Prostate gland (tissue), 2 donors: ENCODE results near the gene ELOVL5. TPM values are rescaled to one million over a fixed set of nuclear protein-coding genes. Genes with fewer than 3 reads are reported as not detected.

Experiments
- DNase-seq: peaks from one replicate; pipeline ENCODE4 v3.0.0-alpha.2; 2019; ENCODE audit warnings: low spot score
- H3K27ac ChIP-seq, 2 donors: fragments of 200-600 bp; sonication (generic); 2 replicates each; pipeline ENCODE4 v1.5.1; 2017 to 2019
- H3K27me3 ChIP-seq: fragments of 200-600 bp; sonication (generic); replicated peaks from 2 replicates; pipeline ENCODE4 v1.5.1; 2019; ENCODE audit not compliant: insufficient read depth
- H3K36me3 ChIP-seq, 2 donors: fragments of 200-600 bp; sonication (generic); 1 replicate in 1 of 2; 2 replicates in 1 of 2; pipeline versions ENCODE4 v1.5.1 to v1.8.1; 2017 to 2019
- H3K4me1 ChIP-seq: fragments of 200-600 bp; sonication (generic); replicated peaks from 2 replicates; pipeline ENCODE4 v1.5.1; 2019
- H3K4me3 ChIP-seq, 2 donors: fragments of 200-600 bp; sonication (generic); 2 replicates each; pipeline ENCODE4 v1.5.1; 2017 to 2019
- H3K9me3 ChIP-seq: fragments of 200-600 bp; sonication (generic); 2 replicates; pipeline ENCODE4 v1.5.1; 2017
- POLR2A ChIP-seq: fragments of 450-650 bp; IDR thresholded peaks from one replicate; pipeline ENCODE4 v1.6.1; 2016; ENCODE audit warnings: antibody characterized with exemption, mild to moderate bottlenecking
- POLR2AphosphoS5 ChIP-seq: sonication (generic); formaldehyde crosslinking; IDR thresholded peaks from one replicate; pipeline ENCODE4 v1.6.1; 2017; ENCODE audit warnings: antibody characterized with exemption
- WGBS: methylation state at CpG from one replicate; pipeline ENCODE4 v1.1.5; 2018; 5-methylcytosine and 5-hydroxymethylcytosine counted together
- intact Hi-C: fragments of 100-400 bp; cut with DNase I; formaldehyde crosslinking; loops from one replicate; pipeline ENCODE4 v1.14.2; 2022
- total RNA-seq, 2 donors: library from RNA; depleted of rRNA; stranded (reverse); fragments of >200 nt; gene quantifications; one replicate each; pipeline ENCODE4 v1.1.0, GENCODE V29; 2016
- TF ChIP-seq, protein P1 (sequence below), 4 experiments: fragments of 200-600 bp in 2 of 4; fragments of 450-650 bp in 2 of 4; sonication (generic) in 2 of 4; IDR thresholded peaks; 1 replicate in 3 of 4; 2 replicates in 1 of 4; pipeline ENCODE4 v1.5.1; 2016 to 2019; ENCODE audit warnings: antibody characterized with exemption in 4 of 4, mild to moderate bottlenecking in 2 of 4, moderate library complexity in 2 of 4

Gene ELOVL5
- total RNA-seq, 2 donors from 2014 or later, result 193 to 353 TPM

DNA sequence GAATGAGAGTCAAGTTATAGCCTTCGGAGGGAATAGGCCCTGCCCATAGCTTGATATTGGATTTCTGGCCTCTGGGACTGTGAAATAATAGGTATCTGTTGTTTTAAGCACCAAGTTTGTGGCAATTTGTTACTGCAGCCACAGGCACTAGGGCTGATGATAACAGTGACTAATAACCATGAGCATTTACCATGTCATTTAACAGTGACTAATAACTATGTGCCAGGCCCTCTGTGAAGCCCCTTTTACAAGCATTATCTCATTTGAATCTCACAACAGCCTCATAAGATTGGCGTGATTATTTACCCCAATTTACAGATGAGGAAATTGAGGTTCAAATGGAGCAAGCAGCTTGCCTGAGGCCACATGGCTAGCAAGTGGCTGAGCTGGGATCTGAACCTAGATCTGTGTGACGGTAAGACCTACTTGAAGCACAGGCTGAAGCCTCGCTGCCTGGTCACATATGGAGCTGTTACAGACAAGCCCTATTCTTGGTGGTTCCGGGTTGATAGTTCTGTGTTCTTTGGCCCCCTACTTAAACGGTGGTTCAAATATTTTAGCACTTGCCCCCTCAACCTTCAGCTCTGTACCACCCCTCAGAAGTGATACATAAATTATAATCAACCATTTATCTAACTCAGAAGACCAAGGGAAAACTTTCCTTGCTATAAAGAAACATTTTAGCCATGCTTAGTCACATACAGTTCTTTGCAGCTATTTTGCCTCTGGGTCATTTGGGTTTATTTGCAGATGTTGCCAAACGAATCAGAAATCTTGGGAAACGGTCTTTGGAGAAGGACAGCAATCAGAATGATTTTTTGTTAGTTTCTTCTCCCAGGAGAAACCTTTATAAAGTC lies 98.3 kb downstream of the ELOVL5 start:
- WGBS, result 56% methylated on average over 8 of the region's 8 CpGs
- no peaks in the 10 kb centered on the region for H3K36me3 ChIP-seq
- H3K27ac ChIP-seq, result no peak overlapping the region
- no peaks in the 10 kb centered on the region for H3K27me3 ChIP-seq
- no peaks in the 10 kb centered on the region for H3K9me3 ChIP-seq
- intact Hi-C loops, result no loop called here
- DNase-seq, result no peak
- TF ChIP-seq POLR2AphosphoS5 (peak; percentile 6), POLR2A (no peak)
- TF ChIP-seq, protein P1, sequence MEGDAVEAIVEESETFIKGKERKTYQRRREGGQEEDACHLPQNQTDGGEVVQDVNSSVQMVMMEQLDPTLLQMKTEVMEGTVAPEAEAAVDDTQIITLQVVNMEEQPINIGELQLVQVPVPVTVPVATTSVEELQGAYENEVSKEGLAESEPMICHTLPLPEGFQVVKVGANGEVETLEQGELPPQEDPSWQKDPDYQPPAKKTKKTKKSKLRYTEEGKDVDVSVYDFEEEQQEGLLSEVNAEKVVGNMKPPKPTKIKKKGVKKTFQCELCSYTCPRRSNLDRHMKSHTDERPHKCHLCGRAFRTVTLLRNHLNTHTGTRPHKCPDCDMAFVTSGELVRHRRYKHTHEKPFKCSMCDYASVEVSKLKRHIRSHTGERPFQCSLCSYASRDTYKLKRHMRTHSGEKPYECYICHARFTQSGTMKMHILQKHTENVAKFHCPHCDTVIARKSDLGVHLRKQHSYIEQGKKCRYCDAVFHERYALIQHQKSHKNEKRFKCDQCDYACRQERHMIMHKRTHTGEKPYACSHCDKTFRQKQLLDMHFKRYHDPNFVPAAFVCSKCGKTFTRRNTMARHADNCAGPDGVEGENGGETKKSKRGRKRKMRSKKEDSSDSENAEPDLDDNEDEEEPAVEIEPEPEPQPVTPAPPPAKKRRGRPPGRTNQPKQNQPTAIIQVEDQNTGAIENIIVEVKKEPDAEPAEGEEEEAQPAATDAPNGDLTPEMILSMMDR (IDR thresholded peaks at IDR 0.05), result no peak
- H3K4me1 ChIP-seq, result no peaks in the 10 kb centered on the region
- H3K4me3 ChIP-seq, result no peak overlapping the region

DNA sequence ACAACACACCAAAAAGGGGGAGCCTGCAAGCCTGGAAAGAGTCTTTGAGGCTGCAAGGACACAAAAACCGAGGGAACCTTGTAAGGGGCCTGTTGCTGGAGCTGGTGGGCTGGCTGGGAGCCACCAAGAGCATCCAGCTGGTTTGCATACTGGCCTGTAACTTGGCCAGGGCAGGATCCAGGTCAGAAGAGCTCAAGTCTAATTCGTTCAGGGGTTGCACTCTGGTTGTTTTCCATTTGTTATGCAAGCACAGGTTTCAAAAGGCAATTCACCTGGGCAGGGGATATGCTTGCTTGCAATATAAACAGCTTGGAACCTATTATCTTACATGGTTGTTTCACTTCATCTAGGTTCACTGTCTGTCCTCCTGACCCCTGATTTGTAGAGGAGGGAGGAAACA lies 101.8 kb downstream of the ELOVL5 start:
- no peaks in the 10 kb centered on the region for H3K4me1 ChIP-seq
- H3K27ac ChIP-seq, result no peak overlapping the region
- no peak for DNase-seq
- no peak for TF ChIP-seq POLR2A
- no peak for TF ChIP-seq POLR2AphosphoS5
- TF ChIP-seq, protein P1 (IDR thresholded peaks at IDR 0.05), result no peak
- no peaks in the 10 kb centered on the region for H3K36me3 ChIP-seq
- no peak overlapping the region for H3K4me3 ChIP-seq
- 50% methylated on average over 2 of the region's 2 CpGs for WGBS
- intact Hi-C loops, result no loop called here
- no peaks in the 10 kb centered on the region for H3K9me3 ChIP-seq
- H3K27me3 ChIP-seq, result no peaks in the 10 kb centered on the region

DNA sequence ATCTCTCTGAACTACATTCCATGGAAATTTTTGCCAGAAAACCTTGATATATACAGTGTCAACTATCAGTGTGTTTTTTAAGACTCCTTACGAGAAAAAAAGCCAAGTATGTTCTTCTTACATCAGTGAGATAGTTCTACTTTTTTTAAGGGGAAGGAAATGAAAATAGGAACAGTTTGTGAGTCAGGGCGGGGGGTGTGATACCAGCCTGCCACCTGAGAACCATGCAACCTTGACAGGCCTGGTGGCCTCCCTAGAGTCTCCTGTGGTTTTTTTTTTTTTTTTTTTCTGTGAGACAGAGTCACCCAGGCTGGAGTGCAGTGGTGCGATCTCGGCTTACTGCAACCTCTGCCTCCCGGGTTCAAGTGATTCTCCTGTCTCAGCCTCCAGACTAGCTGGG lies 103.8 kb downstream of the ELOVL5 start:
- no peak for DNase-seq
- Histone ChIP-seq H3K9me3 (no peaks in the 10 kb centered on the region), H3K27me3 (no peaks in the 10 kb centered on the region), H3K4me1 (no peaks in the 10 kb centered on the region), H3K36me3 (no peaks in the 10 kb centered on the region), H3K27ac (no peak overlapping the region), H3K4me3 (no peak overlapping the region)
- TF ChIP-seq POLR2AphosphoS5, result no peak
- intact Hi-C loops, result no loop called here
- WGBS, result 84% methylated on average over 5 of the region's 5 CpGs

DNA sequence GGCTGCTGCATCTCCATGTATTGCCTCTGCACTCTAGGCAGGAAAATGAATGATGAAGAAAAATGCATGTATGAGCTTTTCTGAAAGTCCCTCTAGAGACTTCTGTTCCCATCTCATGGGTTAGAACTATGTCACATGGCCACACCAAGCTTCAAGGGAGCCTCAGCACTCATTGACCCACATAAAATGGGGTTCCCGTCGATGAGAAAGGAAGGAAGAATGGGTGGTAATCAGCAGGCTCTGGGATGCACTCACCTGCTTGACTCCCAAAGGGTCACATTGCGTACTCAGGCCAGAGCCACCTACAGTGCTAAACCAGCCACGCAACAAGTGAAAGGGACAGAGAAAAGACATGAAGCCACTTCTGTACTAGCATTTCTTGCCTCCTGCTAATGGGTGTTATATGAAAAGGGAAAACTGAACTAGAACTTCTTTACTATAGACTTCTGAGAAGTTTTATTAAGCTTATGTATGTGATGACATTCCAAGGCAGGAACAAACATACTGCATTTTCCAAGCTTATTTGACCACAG lies 104.3 kb downstream of the ELOVL5 start:
- TF ChIP-seq, protein P1 (IDR thresholded peaks at IDR 0.05), result no peak
- TF ChIP-seq POLR2A, result no peak
- TF ChIP-seq POLR2AphosphoS5, result no peak
- no peak for DNase-seq
- H3K9me3 ChIP-seq, result no peaks in the 10 kb centered on the region
- no peak overlapping the region for H3K27ac ChIP-seq
- H3K27me3 ChIP-seq, result no peaks in the 10 kb centered on the region
- no peaks in the 10 kb centered on the region for H3K4me1 ChIP-seq
- WGBS, result 96% methylated on average over 4 of the region's 4 CpGs
- H3K4me3 ChIP-seq, result no peak overlapping the region
- H3K36me3 ChIP-seq, result no peaks in the 10 kb centered on the region
- intact Hi-C loops, result no loop called here

DNA sequence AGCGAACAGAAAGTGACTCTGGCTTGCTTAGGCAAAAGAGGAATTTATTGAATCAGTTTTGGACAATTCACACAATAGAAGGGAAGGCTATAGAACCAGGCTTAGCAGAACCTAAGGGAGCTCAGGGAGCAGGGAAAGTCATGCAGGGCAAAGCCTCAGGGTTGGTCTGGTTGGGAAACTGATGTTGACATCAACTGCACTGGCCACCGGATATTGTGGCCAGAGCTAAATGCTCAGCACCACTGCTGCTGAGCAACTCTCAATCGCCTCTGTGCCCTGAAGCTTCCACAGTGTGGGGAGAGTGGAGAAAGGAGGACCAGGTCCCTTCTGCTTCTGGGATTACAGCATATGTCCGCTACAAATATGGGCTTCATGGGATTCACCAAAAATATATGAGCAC lies 106.8 kb downstream of the ELOVL5 start:
- intact Hi-C loops, result no loop called here
- H3K9me3 ChIP-seq, result no peaks in the 10 kb centered on the region
- no peak overlapping the region for H3K27ac ChIP-seq
- no peak for DNase-seq
- H3K36me3 ChIP-seq, result no peaks in the 10 kb centered on the region
- WGBS, result 86% methylated on average over 4 of the region's 4 CpGs
- H3K4me1 ChIP-seq, result no peaks in the 10 kb centered on the region
- TF ChIP-seq, protein P1 (IDR thresholded peaks at IDR 0.05), result no peak
- no peak for TF ChIP-seq POLR2A
- TF ChIP-seq POLR2AphosphoS5, result no peak
- H3K4me3 ChIP-seq, result no peak overlapping the region
- no peaks in the 10 kb centered on the region for H3K27me3 ChIP-seq
